HG02642 (cell line): ENCODE data around the gene ACP4.
A peak's percentile ranks its signal among the peaks of the same experiment; 100 is the strongest.

ENCODE experiments used
- ATAC-seq: cut with Tn5 transposase; IDR thresholded peaks from one replicate; pipeline ENCODE4 v1.9.1; 2021; ENCODE audit warnings: mild to moderate bottlenecking; ENCODE audit not compliant: unreplicated experiment, poor library complexity

The ACP4 gene

GRCh38 chr19:50819636-50820035 is 29.4 kb downstream of the ACP4 start:
- no peak for ATAC-seq

DNA sequence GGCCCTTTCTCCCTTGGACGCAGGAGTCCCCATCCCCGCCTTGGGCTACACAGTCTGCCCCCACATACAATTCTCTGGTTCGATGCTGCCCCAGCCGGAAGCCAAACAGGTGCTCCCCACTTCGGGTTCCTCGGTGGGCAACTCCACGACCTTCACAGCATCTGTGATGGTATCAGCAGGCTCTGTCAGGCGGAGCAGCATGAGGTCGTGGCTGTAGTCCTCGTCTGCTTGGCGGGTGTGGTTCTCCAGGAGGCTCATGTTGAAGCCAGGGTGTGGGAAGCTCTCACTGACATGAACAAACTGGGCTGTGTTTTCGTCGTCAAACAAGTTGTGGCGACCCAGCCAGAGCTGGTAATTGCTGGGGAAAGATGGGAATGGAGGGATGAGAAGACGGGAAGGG is 29.9 kb downstream of the ACP4 start:
- ATAC-seq: no peak

DNA sequence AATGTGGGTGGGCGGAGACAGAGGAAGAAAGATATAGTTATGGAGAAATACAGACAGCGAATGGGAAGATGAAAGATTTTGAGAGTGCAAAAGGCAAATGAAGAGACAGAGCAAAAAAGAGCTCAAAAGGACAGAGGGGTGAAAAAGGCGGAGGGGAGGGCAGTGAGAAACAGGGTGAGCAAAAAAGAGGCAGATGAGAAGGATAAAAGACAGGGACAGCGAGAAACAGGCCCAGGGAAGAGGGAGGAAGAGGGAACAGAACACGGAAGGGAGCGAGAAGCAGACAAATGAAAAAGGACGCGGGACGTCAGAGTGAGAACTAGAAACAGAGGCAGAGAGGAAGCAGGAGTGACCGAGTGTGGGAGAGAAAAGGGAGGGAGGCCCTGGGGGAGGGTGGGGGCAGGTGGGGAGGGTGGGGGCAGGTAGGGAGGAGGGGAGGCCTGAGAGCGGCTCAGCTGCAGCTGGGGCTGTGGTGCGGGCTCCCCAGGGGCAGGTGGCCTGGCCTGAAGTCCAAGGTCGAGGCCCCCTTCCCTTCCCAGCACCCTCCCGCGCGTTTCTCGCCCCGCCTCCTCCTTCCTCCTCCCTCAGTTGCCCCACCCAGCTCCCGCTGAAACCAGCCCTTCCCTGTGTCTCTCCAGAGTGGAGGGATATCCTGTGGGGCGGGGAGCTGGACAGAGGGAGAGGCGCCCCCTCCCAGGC is 30.5 kb downstream of the ACP4 start:
- ATAC-seq: no peak

DNA sequence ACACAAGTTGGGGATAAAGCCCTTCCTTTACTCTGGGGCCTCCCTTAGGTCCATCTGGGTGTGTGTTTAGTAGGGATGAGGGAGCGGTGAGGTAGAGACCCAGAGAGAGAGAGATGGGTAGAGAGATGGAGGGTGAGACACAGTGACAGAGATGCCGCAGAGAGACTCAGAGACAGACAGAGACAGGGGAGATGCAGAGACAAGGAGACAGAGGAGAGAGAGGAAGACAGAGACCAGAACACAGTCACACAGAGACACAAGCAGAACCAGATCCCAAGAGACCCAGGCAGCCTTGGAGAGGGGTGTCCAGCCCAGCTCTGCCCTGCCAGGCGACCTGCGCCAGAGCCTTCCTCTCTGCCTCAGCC is 31.0 kb downstream of the ACP4 start:
- no peak for ATAC-seq

- no peak for ATAC-seq
Observed at GRCh38 chr19:50821622-50822021, 31.4 kb downstream of the ACP4 start.

DNA sequence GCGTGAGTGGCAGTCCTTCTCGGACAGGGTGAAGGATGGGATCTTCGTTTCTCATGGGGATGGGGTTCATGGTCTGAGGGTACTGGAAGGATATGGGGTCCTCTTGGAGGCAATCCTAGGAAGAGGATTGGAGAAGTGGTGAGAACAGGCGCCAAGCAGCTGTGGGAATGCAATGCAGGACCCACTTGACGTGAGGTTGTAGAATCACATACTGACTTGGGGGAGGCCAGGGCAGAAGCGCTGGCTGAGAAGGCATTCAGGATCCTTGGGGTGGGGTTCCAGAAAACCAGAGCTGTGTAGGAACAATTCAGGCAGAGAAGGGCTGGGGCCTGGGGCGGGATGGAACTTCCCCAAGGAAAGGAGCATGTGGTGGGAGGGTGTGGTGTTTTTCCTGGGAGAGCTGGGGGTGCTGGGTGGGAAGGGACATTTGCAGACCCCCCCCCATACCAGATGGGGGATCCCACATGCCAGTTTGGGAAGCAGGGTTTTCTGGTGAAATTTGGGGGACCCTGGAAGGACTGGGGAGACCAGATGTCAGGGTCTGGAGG is 32.5 kb downstream of the ACP4 start:
- ATAC-seq: no peak

- ATAC-seq: no peak
Observed at GRCh38 chr19:50823389-50824042, 33.3 kb downstream of the ACP4 start, which contains the start of gene KLK1. KLK1 (minus strand) TSS chr19:50823787; CDS start chr19:50823748, 39 bp downstream.

DNA sequence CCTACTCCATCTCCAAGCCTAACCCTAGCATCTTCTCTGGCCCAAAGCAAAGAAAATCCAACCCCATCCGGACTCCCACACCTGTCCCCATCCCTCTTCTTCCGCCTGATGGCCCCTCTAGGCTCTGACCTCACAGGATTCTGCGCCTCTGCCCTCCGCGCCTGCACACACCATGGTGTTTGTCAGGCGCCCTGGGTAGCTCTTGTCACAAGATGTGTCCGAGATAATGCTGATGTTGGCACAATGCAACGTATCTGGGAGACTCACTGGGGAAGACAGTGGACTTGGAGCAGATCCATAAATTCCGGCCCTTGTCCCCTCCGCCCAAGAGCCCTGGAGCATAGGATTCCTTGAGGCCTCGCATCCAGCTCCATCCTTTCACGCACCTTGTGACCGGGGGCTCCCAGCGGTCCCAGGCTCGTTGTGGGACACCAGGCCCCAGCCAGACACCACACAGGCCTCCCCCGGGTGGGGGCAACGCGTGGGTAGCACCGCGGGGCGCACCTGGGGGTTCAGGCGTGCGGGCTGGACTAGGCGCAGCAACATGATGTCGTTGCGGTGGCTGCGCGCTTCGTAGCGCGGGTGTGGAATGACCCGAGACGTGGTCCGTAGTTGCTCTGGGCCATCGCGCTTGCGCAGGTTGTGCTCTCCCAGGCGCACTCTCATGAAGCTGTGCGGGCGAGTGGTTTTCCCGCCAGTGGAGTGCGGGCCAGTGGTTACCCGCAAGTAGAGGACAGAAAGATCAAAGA is 36.5 kb downstream of the ACP4 start:
- no peak for ATAC-seq

DNA sequence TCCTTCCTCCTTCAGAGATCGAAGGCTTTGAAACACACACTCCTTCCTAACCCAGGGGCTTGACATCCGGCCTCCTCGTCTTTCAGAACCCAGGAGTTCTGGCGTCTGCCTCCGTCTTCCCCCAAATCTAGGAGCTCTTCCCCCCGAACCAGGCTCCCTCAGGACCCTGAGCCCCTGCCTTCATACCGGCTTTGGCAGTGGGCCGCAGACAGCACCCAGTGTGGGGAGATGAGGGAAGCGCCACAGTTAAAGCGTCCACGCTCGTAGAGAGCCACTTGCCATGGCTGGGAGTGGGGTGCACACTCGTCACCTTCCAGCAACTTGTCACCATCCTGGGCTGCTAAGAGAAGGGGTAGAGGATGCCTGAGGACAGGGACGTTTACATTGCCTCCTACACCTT is 37.3 kb downstream of the ACP4 start:
- no peak for ATAC-seq

GRCh38 chr19:50829801-50830200 is 39.6 kb downstream of the ACP4 start:
- ATAC-seq: no peak

DNA sequence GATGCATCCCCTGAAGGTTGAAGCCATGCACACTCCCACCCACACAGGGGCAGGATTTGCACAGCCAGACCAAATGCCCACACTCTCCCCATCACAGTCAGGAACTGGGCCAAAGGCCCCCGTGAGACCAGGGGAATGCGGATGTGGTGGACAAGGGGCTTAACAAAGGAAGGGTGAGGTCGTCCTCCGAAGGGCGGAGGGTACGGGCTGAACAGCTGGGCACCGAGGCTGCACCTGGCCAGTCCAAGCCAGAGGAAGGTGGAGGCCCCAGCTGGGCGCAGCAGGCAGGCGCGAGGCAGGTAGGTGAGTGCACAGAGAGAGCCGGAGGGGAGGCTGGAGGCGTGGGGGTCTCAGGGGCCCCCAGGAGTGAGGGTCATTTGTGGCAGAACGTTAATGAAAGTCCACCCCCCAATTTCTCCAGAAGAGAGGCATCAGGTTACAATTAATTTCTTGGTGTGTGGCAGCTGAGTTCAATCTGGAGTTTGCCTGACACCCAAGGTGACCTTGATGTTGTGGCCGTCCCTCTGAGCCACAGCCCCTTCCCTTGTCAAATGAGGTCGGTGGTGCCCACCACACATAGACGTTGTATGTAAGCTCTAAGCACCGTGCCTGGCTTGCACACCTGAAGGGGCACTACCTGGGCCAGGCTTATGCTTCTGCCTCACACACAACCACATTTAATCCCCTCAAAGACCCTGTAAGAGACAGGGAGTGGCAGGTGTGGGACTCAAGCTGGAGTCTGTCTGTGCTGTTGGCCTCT is 40.2 kb downstream of the ACP4 start:
- ATAC-seq: no peak

GRCh38 chr19:50831026-50831396 is 40.8 kb downstream of the ACP4 start:
- no peak for ATAC-seq

GRCh38 chr19:50832666-50833065 is 42.5 kb downstream of the ACP4 start:
- no peak for ATAC-seq

- no peak for ATAC-seq
Observed at GRCh38 chr19:50833117-50833801, 43.0 kb downstream of the ACP4 start, which contains the start of gene KLK15. KLK15 (minus strand) TSS chr19:50833574; CDS start chr19:50831492, 2,082 bp downstream.

- no peak for ATAC-seq
Observed at GRCh38 chr19:50833802-50834167, 43.6 kb downstream of the ACP4 start.

GRCh38 chr19:50835103-50835784 is 45.0 kb downstream of the ACP4 start:
- ATAC-seq: peak; percentile 10

DNA sequence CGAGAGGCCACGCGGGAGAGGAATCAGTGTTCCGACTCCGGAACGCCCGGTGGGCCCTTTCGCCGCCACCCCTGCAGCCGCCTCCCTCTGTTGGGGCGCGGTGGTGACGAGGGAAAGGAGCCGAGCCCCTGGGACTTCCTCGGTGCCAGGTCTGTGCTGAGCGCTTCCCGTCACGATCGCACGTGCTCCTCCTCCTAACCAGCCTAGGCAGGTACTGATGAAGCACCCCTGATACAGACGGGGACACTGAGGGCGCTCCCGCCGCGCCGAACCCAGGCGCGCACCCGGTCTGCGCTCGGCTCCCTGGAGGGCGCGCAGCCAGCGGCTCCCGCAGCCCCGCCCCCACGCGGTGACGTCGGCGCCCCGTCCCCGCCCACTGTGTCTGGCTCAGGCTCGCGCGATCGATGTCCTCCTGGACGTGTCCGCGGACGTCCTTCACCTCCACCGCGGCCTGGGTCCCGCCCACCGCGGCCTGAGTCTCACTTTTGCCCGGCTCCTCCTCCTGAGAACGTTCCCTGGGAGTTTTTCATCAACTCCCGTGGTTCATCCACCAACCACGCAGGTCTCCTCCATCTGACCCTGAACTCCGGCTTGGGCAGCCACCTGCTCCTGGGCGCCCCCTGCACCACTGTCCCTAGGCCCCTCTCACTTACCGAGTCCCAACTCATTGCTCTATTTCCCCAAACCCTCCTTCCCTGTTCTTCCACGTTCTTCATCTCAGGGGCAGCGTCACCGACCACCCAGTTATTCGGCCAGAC is 45.7 kb downstream of the ACP4 start:
- peak; percentile 82 for ATAC-seq

DNA sequence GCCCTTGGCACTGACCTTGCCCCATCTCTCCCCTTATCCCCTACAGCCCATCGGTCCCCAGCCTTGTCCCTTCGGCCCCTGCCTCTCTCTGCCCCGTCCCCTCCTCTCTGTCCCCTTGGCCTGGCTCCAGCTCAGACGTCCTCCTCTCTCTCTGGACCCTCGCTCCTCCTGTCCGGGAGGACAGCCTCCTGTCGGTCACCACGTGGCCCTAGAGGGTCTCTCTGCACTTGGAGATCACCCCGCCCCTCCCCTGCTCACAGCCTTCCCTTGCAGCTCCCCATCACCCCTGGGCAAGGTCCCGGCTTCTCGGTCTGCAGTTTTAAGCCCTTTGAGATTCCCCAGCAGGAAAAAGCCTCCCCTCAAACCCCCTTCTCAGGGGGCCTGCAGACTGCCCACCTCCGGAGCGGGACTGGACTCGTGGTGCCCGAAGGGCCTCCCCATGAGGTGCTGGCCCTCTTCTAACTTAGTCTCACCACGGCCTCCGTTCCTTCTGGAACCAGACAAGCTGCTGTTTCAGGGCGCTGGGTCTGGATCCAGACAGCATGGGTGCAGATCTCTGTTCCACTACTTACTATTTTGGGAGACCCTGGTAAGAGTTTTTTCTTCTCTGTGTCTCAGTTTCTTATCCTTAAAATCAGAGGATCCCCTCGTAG is 46.5 kb downstream of the ACP4 start:
- no peak for ATAC-seq
